ENCODE data around the gene AUTS2. TPM values are rescaled to one million over a fixed set of nuclear protein-coding genes. Genes with fewer than 3 reads are reported as not detected.

AUTS2 gene
- total RNA-seq, 1 donor from 2014 or later, result 125 TPM

- Mint-ChIP-seq H3K4me1 (ENCODE audit: low read depth) (peaks cover 7% of the 10 kb centered on the region), H3K36me3 (ENCODE audit: insufficient read depth) (peaks cover 36% of the 10 kb centered on the region), H3K9me3 (ENCODE audit: low read depth) (no peaks in the 10 kb centered on the region), H3K27me3 (no peaks in the 10 kb centered on the region), H3K27ac (no peak overlapping the region), H3K4me3 (ENCODE audit: low read depth) (no peak overlapping the region)
- no peak for DNase-seq (ENCODE audit: low spot score, unreplicated experiment)
- TF ChIP-seq CTCF (IDR thresholded peaks at IDR 0.05; ENCODE audit: unreplicated experiment), result no peak
Measured at GRCh38 chr7:70774950-70775527, 1176.8 kb downstream of the AUTS2 start.

- H3K36me3 Mint-ChIP-seq (ENCODE audit: insufficient read depth), result peaks cover 38% of the 10 kb centered on the region
- DNase-seq (ENCODE audit: low spot score, unreplicated experiment), result no peak
- no peak overlapping the region for H3K27ac Mint-ChIP-seq
- TF ChIP-seq CTCF (IDR thresholded peaks at IDR 0.05; ENCODE audit: unreplicated experiment), result peak; percentile 30
- no peaks in the 10 kb centered on the region for H3K27me3 Mint-ChIP-seq
- H3K4me1 Mint-ChIP-seq (ENCODE audit: low read depth), result peaks cover 8% of the 10 kb centered on the region
- no peak overlapping the region for H3K4me3 Mint-ChIP-seq (ENCODE audit: low read depth)
- H3K9me3 Mint-ChIP-seq (ENCODE audit: low read depth), result no peaks in the 10 kb centered on the region
Measured at GRCh38 chr7:70775570-70776156, 1177.4 kb downstream of the AUTS2 start.

GRCh38 chr7:70776627-70777101 lies 1178.4 kb downstream of the AUTS2 start:
- Mint-ChIP-seq H3K36me3 (ENCODE audit: insufficient read depth) (peaks cover 36% of the 10 kb centered on the region), H3K9me3 (ENCODE audit: low read depth) (no peaks in the 10 kb centered on the region), H3K27ac (no peak overlapping the region), H3K27me3 (no peaks in the 10 kb centered on the region), H3K4me1 (ENCODE audit: low read depth) (peaks cover 10% of the 10 kb centered on the region), H3K4me3 (ENCODE audit: low read depth) (no peak overlapping the region)
- no peak for TF ChIP-seq CTCF (IDR thresholded peaks at IDR 0.05; ENCODE audit: unreplicated experiment)
- no peak for DNase-seq (ENCODE audit: low spot score, unreplicated experiment)

- H3K9me3 Mint-ChIP-seq (ENCODE audit: low read depth), result no peaks in the 10 kb centered on the region
- TF ChIP-seq CTCF (IDR thresholded peaks at IDR 0.05; ENCODE audit: unreplicated experiment), result no peak
- H3K4me1 Mint-ChIP-seq (ENCODE audit: low read depth), result peaks cover 10% of the 10 kb centered on the region
- H3K27ac Mint-ChIP-seq, result no peak overlapping the region
- peaks cover 33% of the 10 kb centered on the region for H3K36me3 Mint-ChIP-seq (ENCODE audit: insufficient read depth)
- H3K4me3 Mint-ChIP-seq (ENCODE audit: low read depth), result no peak overlapping the region
- no peaks in the 10 kb centered on the region for H3K27me3 Mint-ChIP-seq
- no peak for DNase-seq (ENCODE audit: low spot score, unreplicated experiment)
Measured at GRCh38 chr7:70777251-70777650, 1179.0 kb downstream of the AUTS2 start.

- H3K36me3 Mint-ChIP-seq (ENCODE audit: insufficient read depth), result peaks cover 32% of the 10 kb centered on the region
- H3K4me3 Mint-ChIP-seq (ENCODE audit: low read depth), result no peak overlapping the region
- no peak for TF ChIP-seq CTCF (IDR thresholded peaks at IDR 0.05; ENCODE audit: unreplicated experiment)
Measured at GRCh38 chr7:70778585-70778984, 1180.3 kb downstream of the AUTS2 start.

More at GRCh38 chr7:70778585-70778984, 1180.3 kb downstream of the AUTS2 start:
- no peaks in the 10 kb centered on the region for H3K9me3 Mint-ChIP-seq (ENCODE audit: low read depth)
- H3K4me1 Mint-ChIP-seq (ENCODE audit: low read depth), result peaks cover 10% of the 10 kb centered on the region
- H3K27me3 Mint-ChIP-seq, result no peaks in the 10 kb centered on the region
- DNase-seq (ENCODE audit: low spot score, unreplicated experiment), result no peak
- H3K27ac Mint-ChIP-seq, result no peak overlapping the region
